H1 (cell line): ENCODE data around the gene FXR1.

Experiments used
- GABPA ChIP-seq: IDR thresholded peaks from 2 replicates; pipeline ENCODE4 v1.6.1; 2011; ENCODE audit warnings: mild to moderate bottlenecking, low read length, moderate library complexity, borderline replicate concordance; ENCODE audit not compliant: insufficient read depth
- HDAC2 ChIP-seq, 2 experiments: fragments of 300-600 bp in 1 of 2; sonication (generic) in 1 of 2; IDR thresholded peaks; 2 replicates each; pipeline ENCODE4 v1.6.1; 2011 to 2012; ENCODE audit warnings: low read depth in 2 of 2, low read length in 2 of 2, mild to moderate bottlenecking in 2 of 2, moderate library complexity in 2 of 2, borderline replicate concordance in 1 of 2, inconsistent platforms in 1 of 2
- KDM1A ChIP-seq: fragments of 200-600, 300-600 bp; sonication (generic); IDR thresholded peaks from 2 replicates; pipeline ENCODE4 v1.7.1; 2016; ENCODE audit warnings: mild to moderate bottlenecking, low read length, borderline replicate concordance
- POLR2AphosphoS5 ChIP-seq: IDR thresholded peaks from 2 replicates; pipeline ENCODE4 v1.6.1; 2011; ENCODE audit warnings: low read depth, low read length
- RAD21 ChIP-seq, 2 experiments: IDR thresholded peaks in 1 of 2; conservative IDR thresholded peaks in 1 of 2; 2 replicates each; pipeline ENCODE4 v1.6.1; 2011; ENCODE audit warnings: low read depth in 2 of 2, low read length in 2 of 2, improper control_type of control experiment in 1 of 2, inconsistent platforms in 1 of 2, mild to moderate bottlenecking in 1 of 2, moderate library complexity in 1 of 2
- SP1 ChIP-seq: IDR thresholded peaks from 2 replicates; pipeline ENCODE4 v1.6.1; 2011; ENCODE audit warnings: low read depth, low read length
- TAF1 ChIP-seq: IDR thresholded peaks from 2 replicates; pipeline ENCODE4 v1.6.1; 2011; ENCODE audit warnings: mild to moderate bottlenecking, low read depth, low read length
- TEAD4 ChIP-seq: IDR thresholded peaks from 2 replicates; pipeline ENCODE4 v1.6.1; 2012; ENCODE audit warnings: low read depth, low read length, inconsistent platforms, mixed read lengths
- YY1 ChIP-seq: IDR thresholded peaks from 2 replicates; pipeline ENCODE4 v1.6.1; 2011; ENCODE audit warnings: low read depth, mild to moderate bottlenecking, low read length
- TF ChIP-seq, protein P1 (sequence below), 3 experiments: IDR thresholded peaks; 1 replicate in 2 of 3; 2 replicates in 1 of 3; pipeline versions ENCODE4 v1.5.1 to v1.6.1; 2011; ENCODE audit warnings: low read length in 3 of 3, mild to moderate bottlenecking in 3 of 3, inconsistent platforms in 2 of 3, low read depth in 1 of 3, moderate library complexity in 1 of 3; ENCODE audit not compliant: insufficient read depth in 1 of 3; ENCODE audit errors: control extremely low read depth in 1 of 3

GRCh38 chr3:180981912-180982311, 69.4 kb downstream of the FXR1 start:
- TF ChIP-seq POLR2AphosphoS5 (no peak), YY1 (no peak), TEAD4 (no peak), TAF1 (no peak), GABPA (no peak), SP1 (no peak), RAD21 (IDR thresholded peaks at IDR 0.05 in 1 of 2, conservative IDR thresholded peaks at IDR 0.05 in 1 of 2; ENCODE audit: low read depth in 2 of 2, low read length in 2 of 2) (no peak), HDAC2 (IDR thresholded peaks at IDR 0.05; ENCODE audit: borderline replicate concordance in 1 of 2, low read depth in 2 of 2, low read length in 2 of 2) (no peak), KDM1A (no peak)
- TF ChIP-seq, protein P1, sequence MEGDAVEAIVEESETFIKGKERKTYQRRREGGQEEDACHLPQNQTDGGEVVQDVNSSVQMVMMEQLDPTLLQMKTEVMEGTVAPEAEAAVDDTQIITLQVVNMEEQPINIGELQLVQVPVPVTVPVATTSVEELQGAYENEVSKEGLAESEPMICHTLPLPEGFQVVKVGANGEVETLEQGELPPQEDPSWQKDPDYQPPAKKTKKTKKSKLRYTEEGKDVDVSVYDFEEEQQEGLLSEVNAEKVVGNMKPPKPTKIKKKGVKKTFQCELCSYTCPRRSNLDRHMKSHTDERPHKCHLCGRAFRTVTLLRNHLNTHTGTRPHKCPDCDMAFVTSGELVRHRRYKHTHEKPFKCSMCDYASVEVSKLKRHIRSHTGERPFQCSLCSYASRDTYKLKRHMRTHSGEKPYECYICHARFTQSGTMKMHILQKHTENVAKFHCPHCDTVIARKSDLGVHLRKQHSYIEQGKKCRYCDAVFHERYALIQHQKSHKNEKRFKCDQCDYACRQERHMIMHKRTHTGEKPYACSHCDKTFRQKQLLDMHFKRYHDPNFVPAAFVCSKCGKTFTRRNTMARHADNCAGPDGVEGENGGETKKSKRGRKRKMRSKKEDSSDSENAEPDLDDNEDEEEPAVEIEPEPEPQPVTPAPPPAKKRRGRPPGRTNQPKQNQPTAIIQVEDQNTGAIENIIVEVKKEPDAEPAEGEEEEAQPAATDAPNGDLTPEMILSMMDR (IDR thresholded peaks at IDR 0.05; ENCODE audit: control extremely low read depth in 1 of 3, insufficient read depth in 1 of 3, low read depth in 1 of 3, low read length in 3 of 3): no peak
